CD8-positive, alpha-beta memory T cell (primary cell): ENCODE data around the gene AQP2. TPM values are rescaled to one million over a fixed set of nuclear protein-coding genes. Genes with fewer than 3 reads are reported as not detected.

Experiments
- CTCF ChIA-PET: fragments of 350-600 bp; sonication (Branson Sonifier 250); formaldehyde crosslinking; loops from one replicate; lab custom pipeline; 2021; ENCODE audit warnings: antibody characterized with exemption; lab: Charles Lee
- POLR2A ChIA-PET: fragments of 350-600 bp; sonication (Branson Sonifier 250); formaldehyde crosslinking; loops from one replicate; lab custom pipeline; 2021; ENCODE audit warnings: antibody characterized with exemption; lab: Charles Lee
- DNase-seq, 5 donors: peaks; one replicate each; pipeline versions ENCODE4 v3.0.0 to v3.0.0-alpha.2; 2020 to 2022; ENCODE audit warnings: mixed read lengths in 1 of 5
- H3K27ac ChIP-seq: one replicate; pipeline ENCODE4 v1.7.0; 2013; ENCODE audit warnings: low read depth, mild to moderate bottlenecking, low read length, moderate library complexity
- H3K27me3 ChIP-seq: 2 replicates; pipeline ENCODE4 v1.7.0; 2013; ENCODE audit warnings: low read length, mild to moderate bottlenecking; ENCODE audit not compliant: insufficient read depth, poor library complexity, severe bottlenecking
- H3K36me3 ChIP-seq: 2 replicates; pipeline ENCODE4 v1.7.0; 2013; ENCODE audit warnings: mild to moderate bottlenecking, low read length, moderate library complexity; ENCODE audit not compliant: insufficient read depth
- H3K4me1 ChIP-seq: 2 replicates; pipeline ENCODE4 v1.7.0; 2013; ENCODE audit warnings: mild to moderate bottlenecking, low read length, moderate library complexity; ENCODE audit not compliant: insufficient read depth
- H3K4me3 ChIP-seq: 2 replicates; pipeline ENCODE4 v1.7.0; 2013; ENCODE audit warnings: mild to moderate bottlenecking, low read length
- H3K9me3 ChIP-seq: 2 replicates; pipeline ENCODE4 v1.7.0; 2013; ENCODE audit warnings: mild to moderate bottlenecking, low read length
- H3K27ac Mint-ChIP-seq, 8 donors: one replicate each; pipeline ENCODE4 v1.8.0; 2020 to 2021; ENCODE audit warnings: mixed read lengths in 8 of 8, mild to moderate bottlenecking in 6 of 8, inconsistent platforms in 3 of 8, moderate library complexity in 3 of 8
- H3K27me3 Mint-ChIP-seq, 2 donors: one replicate each; pipeline ENCODE4 v1.8.0; 2020 to 2021; ENCODE audit warnings: mixed read lengths in 2 of 2, mild to moderate bottlenecking in 1 of 2, moderate library complexity in 1 of 2
- H3K36me3 Mint-ChIP-seq, 3 donors: one replicate each; pipeline ENCODE4 v1.8.0; 2020 to 2021; ENCODE audit warnings: mixed read lengths in 3 of 3, inconsistent platforms in 1 of 3, mild to moderate bottlenecking in 1 of 3
- H3K4me1 Mint-ChIP-seq, 3 donors: one replicate each; pipeline ENCODE4 v1.8.0; 2020 to 2021; ENCODE audit warnings: mixed read lengths in 3 of 3, inconsistent platforms in 1 of 3, mild to moderate bottlenecking in 1 of 3
- H3K4me3 Mint-ChIP-seq, 7 donors: one replicate each; pipeline ENCODE4 v1.8.0; 2020 to 2021; ENCODE audit warnings: mixed read lengths in 7 of 7, mild to moderate bottlenecking in 6 of 7, moderate library complexity in 4 of 7, inconsistent platforms in 2 of 7
- H3K9me3 Mint-ChIP-seq, 5 donors: one replicate each; pipeline ENCODE4 v1.8.0; 2020 to 2022; ENCODE audit warnings: mixed read lengths in 5 of 5, mild to moderate bottlenecking in 3 of 5, moderate library complexity in 2 of 5, inconsistent platforms in 1 of 5
- polyA plus RNA-seq: library from polyadenylated mRNA; unstranded; fragments of 300-500 nt; fragmentation: Illumina TruSeq; gene quantifications from one replicate; pipeline ENCODE4 v1.2.3, GENCODE V29; 2021
- total RNA-seq, 2 experiments: library from RNA; stranded (reverse); gene quantifications; one replicate each; pipeline ENCODE4 v1.2.3, GENCODE V29; 2021

Gene AQP2
- total and polyA plus RNA-seq, 3 experiments from 2014 or later: not detected

- Histone ChIP-seq H3K27me3 (no peaks in the 10 kb centered on the region), H3K4me3 (no peak overlapping the region), H3K27ac (no peak overlapping the region), H3K4me1 (no peaks in the 10 kb centered on the region), H3K9me3 (no peaks in the 10 kb centered on the region), H3K36me3 (no peaks in the 10 kb centered on the region)
- ChIA-PET POLR2A (no interaction called here), CTCF (interaction anchor here (2.2 kb wide), 1 partner anchor 38 kb away, joined by 5 read pairs; no protein-coding TSS in a partner anchor)
- no peak overlapping the region for H3K27ac Mint-ChIP-seq
- peaks cover 4 to 17% of the 10 kb centered on the region in 2 donors for H3K27me3 Mint-ChIP-seq
- H3K4me1 Mint-ChIP-seq: no peaks in the 10 kb centered on the region
- no peak overlapping the region for H3K4me3 Mint-ChIP-seq
- H3K36me3 Mint-ChIP-seq: no peaks in the 10 kb centered on the region
- DNase-seq: no peak
- no peaks in the 10 kb centered on the region for H3K9me3 Mint-ChIP-seq
Measured at GRCh38 chr12:49929581-49929980, 21.0 kb upstream of the AQP2 start.

GRCh38 chr12:49930515-49931288 lies 19.8 kb upstream of the AQP2 start:
- no peaks in the 10 kb centered on the region for H3K36me3 Mint-ChIP-seq
- no peaks in the 10 kb centered on the region for H3K4me1 Mint-ChIP-seq
- no peaks in the 10 kb centered on the region for H3K9me3 Mint-ChIP-seq
- Histone ChIP-seq H3K27me3 (no peaks in the 10 kb centered on the region), H3K4me3 (no peak overlapping the region), H3K4me1 (no peaks in the 10 kb centered on the region), H3K9me3 (no peaks in the 10 kb centered on the region), H3K27ac (no peak overlapping the region), H3K36me3 (no peaks in the 10 kb centered on the region)
- no peak overlapping the region for H3K27ac Mint-ChIP-seq
- no peak overlapping the region for H3K4me3 Mint-ChIP-seq
- H3K27me3 Mint-ChIP-seq: peaks cover 4 to 27% of the 10 kb centered on the region in 2 donors
- no peak for DNase-seq
- ChIA-PET CTCF (interaction anchor here (1.5 kb wide), 1 partner anchor 36 kb away, joined by 5 read pairs; no protein-coding TSS in a partner anchor), POLR2A (no interaction called here)

- Mint-ChIP-seq H3K27me3 (peaks cover 4 to 29% of the 10 kb centered on the region in 2 donors), H3K9me3 (no peaks in the 10 kb centered on the region), H3K4me1 (no peaks in the 10 kb centered on the region), H3K4me3 (no peak overlapping the region), H3K36me3 (no peaks in the 10 kb centered on the region), H3K27ac (no peak overlapping the region)
- no peak for DNase-seq
- ChIA-PET POLR2A (no interaction called here), CTCF (interaction anchor here (1.5 to 2.3 kb wide), 2 partner anchors 13 to 35 kb away, joined by 5 to 10 read pairs; no protein-coding TSS in a partner anchor)
- no peak overlapping the region for H3K27ac ChIP-seq
- no peak overlapping the region for H3K4me3 ChIP-seq
- no peaks in the 10 kb centered on the region for H3K27me3 ChIP-seq
- H3K9me3 ChIP-seq: no peaks in the 10 kb centered on the region
- no peaks in the 10 kb centered on the region for H3K36me3 ChIP-seq
- H3K4me1 ChIP-seq: no peaks in the 10 kb centered on the region
Measured at GRCh38 chr12:49932023-49932422, 18.5 kb upstream of the AQP2 start.

GRCh38 chr12:49932533-49933130 lies 17.9 kb upstream of the AQP2 start:
- Mint-ChIP-seq H3K36me3 (no peaks in the 10 kb centered on the region), H3K9me3 (no peaks in the 10 kb centered on the region), H3K4me3 (no peak overlapping the region), H3K4me1 (no peaks in the 10 kb centered on the region), H3K27ac (no peak overlapping the region), H3K27me3 (peaks cover 4 to 29% of the 10 kb centered on the region in 2 donors)
- DNase-seq: no peak
- no peaks in the 10 kb centered on the region for H3K36me3 ChIP-seq
- H3K27me3 ChIP-seq: no peaks in the 10 kb centered on the region
- H3K4me1 ChIP-seq: no peaks in the 10 kb centered on the region
- no peaks in the 10 kb centered on the region for H3K9me3 ChIP-seq
- H3K4me3 ChIP-seq: no peak overlapping the region
- ChIA-PET POLR2A (no interaction called here), CTCF (interaction anchor here (2.3 kb wide), 1 partner anchor 13 kb away, joined by 10 read pairs; no protein-coding TSS in a partner anchor)
- H3K27ac ChIP-seq: no peak overlapping the region

GRCh38 chr12:49933796-49934195 lies 16.7 kb upstream of the AQP2 start:
- ChIA-PET POLR2A (no interaction called here), CTCF (interaction anchor here (0.6 to 0.7 kb wide), 2 partner anchors 12 to 33 kb away, joined by 3 read pairs; no protein-coding TSS in a partner anchor)
- DNase-seq: no peak
- no peak overlapping the region for H3K4me3 Mint-ChIP-seq
- no peaks in the 10 kb centered on the region for H3K4me1 Mint-ChIP-seq
- no peaks in the 10 kb centered on the region for H3K9me3 Mint-ChIP-seq
- no peaks in the 10 kb centered on the region for H3K4me1 ChIP-seq
- no peaks in the 10 kb centered on the region for H3K9me3 ChIP-seq
- H3K27me3 ChIP-seq: no peaks in the 10 kb centered on the region
- H3K27ac Mint-ChIP-seq: no peak overlapping the region
- H3K4me3 ChIP-seq: no peak overlapping the region
- H3K27me3 Mint-ChIP-seq: peaks cover 4 to 26% of the 10 kb centered on the region in 2 donors
- H3K36me3 ChIP-seq: no peaks in the 10 kb centered on the region
- no peak overlapping the region for H3K27ac ChIP-seq
- no peaks in the 10 kb centered on the region for H3K36me3 Mint-ChIP-seq

GRCh38 chr12:49934505-49934904 lies 16.0 kb upstream of the AQP2 start:
- no peaks in the 10 kb centered on the region for H3K9me3 ChIP-seq
- no peak overlapping the region for H3K4me3 ChIP-seq
- DNase-seq: no peak
- H3K27me3 Mint-ChIP-seq: peaks cover 4 to 21% of the 10 kb centered on the region in 2 donors
- H3K36me3 Mint-ChIP-seq: no peaks in the 10 kb centered on the region
- no peaks in the 10 kb centered on the region for H3K4me1 ChIP-seq
- CTCF ChIA-PET: no interaction called here
- H3K27me3 ChIP-seq: no peaks in the 10 kb centered on the region
- POLR2A ChIA-PET: no interaction called here
- H3K9me3 Mint-ChIP-seq: no peaks in the 10 kb centered on the region
- H3K27ac ChIP-seq: no peak overlapping the region
- no peaks in the 10 kb centered on the region for H3K4me1 Mint-ChIP-seq
- H3K4me3 Mint-ChIP-seq: no peak overlapping the region
- no peaks in the 10 kb centered on the region for H3K36me3 ChIP-seq
- H3K27ac Mint-ChIP-seq: no peak overlapping the region

- Histone ChIP-seq H3K4me1 (no peaks in the 10 kb centered on the region), H3K4me3 (no peak overlapping the region), H3K9me3 (no peaks in the 10 kb centered on the region), H3K36me3 (no peaks in the 10 kb centered on the region), H3K27me3 (no peaks in the 10 kb centered on the region), H3K27ac (no peak overlapping the region)
- no peak for DNase-seq
- Mint-ChIP-seq H3K9me3 (no peaks in the 10 kb centered on the region), H3K4me1 (no peaks in the 10 kb centered on the region), H3K27ac (no peak overlapping the region), H3K4me3 (no peak overlapping the region), H3K27me3 (peaks cover 0 to 15% of the 10 kb centered on the region in 2 donors), H3K36me3 (no peaks in the 10 kb centered on the region)
- ChIA-PET CTCF (interaction anchor here (1.3 to 2.1 kb wide), 2 partner anchors 9 to 30 kb away, joined by 5 to 8 read pairs; no protein-coding TSS in a partner anchor), POLR2A (no interaction called here)
Measured at GRCh38 chr12:49936925-49937324, 13.6 kb upstream of the AQP2 start.
